PFSK-1 (cell line): ENCODE data around the gene DEF6.

Experiments used
- POLR2AphosphoS5 ChIP-seq: IDR thresholded peaks from 2 replicates; pipeline ENCODE4 v1.6.1; 2012; ENCODE audit warnings: low read depth, mild to moderate bottlenecking, control low read depth, low read length, moderate library complexity
- SIN3A ChIP-seq: IDR thresholded peaks from 2 replicates; pipeline ENCODE4 v1.6.1; 2012; ENCODE audit warnings: mild to moderate bottlenecking, low read length, moderate library complexity, borderline replicate concordance; ENCODE audit not compliant: insufficient read depth
- TAF1 ChIP-seq: IDR thresholded peaks from 2 replicates; pipeline ENCODE4 v1.6.1; 2012; ENCODE audit warnings: low read length, control low read depth, borderline replicate concordance; ENCODE audit not compliant: insufficient read depth
- TF ChIP-seq, protein P1 (sequence below), 2 experiments: IDR thresholded peaks; 2 replicates each; pipeline versions ENCODE4 v1.6.1 to v1.8.0; 2011 to 2012; ENCODE audit warnings: low read depth in 2 of 2, low read length in 2 of 2, control low read depth in 1 of 2, inconsistent platforms in 1 of 2, mild to moderate bottlenecking in 1 of 2, moderate library complexity in 1 of 2; ENCODE audit not compliant: insufficient read depth in 1 of 2

DNA sequence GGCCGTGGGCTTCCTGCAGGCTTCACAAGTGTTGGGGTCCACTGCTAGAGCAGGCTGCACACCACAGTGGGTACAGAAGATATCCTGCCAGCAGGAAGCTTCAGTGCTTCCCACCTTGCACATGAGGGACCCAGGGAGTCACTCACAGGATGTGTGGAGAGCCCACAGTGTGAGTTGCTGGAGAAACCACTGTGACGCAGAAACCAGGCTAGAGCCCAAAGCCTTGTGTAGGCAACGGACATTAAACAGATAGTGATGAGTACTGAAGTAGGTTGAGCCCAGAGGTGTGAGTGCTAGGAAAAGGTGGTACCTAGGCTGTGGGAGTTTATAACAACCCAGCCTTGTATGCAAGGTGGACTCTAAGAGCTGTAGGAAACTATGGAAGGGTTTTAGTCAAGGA is 18.9 kb upstream of the DEF6 start:
- TF ChIP-seq POLR2AphosphoS5 (no peak), TAF1 (no peak), SIN3A (no peak)
- TF ChIP-seq, protein P1, sequence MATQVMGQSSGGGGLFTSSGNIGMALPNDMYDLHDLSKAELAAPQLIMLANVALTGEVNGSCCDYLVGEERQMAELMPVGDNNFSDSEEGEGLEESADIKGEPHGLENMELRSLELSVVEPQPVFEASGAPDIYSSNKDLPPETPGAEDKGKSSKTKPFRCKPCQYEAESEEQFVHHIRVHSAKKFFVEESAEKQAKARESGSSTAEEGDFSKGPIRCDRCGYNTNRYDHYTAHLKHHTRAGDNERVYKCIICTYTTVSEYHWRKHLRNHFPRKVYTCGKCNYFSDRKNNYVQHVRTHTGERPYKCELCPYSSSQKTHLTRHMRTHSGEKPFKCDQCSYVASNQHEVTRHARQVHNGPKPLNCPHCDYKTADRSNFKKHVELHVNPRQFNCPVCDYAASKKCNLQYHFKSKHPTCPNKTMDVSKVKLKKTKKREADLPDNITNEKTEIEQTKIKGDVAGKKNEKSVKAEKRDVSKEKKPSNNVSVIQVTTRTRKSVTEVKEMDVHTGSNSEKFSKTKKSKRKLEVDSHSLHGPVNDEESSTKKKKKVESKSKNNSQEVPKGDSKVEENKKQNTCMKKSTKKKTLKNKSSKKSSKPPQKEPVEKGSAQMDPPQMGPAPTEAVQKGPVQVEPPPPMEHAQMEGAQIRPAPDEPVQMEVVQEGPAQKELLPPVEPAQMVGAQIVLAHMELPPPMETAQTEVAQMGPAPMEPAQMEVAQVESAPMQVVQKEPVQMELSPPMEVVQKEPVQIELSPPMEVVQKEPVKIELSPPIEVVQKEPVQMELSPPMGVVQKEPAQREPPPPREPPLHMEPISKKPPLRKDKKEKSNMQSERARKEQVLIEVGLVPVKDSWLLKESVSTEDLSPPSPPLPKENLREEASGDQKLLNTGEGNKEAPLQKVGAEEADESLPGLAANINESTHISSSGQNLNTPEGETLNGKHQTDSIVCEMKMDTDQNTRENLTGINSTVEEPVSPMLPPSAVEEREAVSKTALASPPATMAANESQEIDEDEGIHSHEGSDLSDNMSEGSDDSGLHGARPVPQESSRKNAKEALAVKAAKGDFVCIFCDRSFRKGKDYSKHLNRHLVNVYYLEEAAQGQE (IDR thresholded peaks at IDR 0.05; ENCODE audit: insufficient read depth in 1 of 2, low read depth in 2 of 2, low read length in 2 of 2) = no peak
